CD14-positive monocyte (primary cell): ENCODE results near the gene DSCAML1. TPM values are rescaled to one million over a fixed set of nuclear protein-coding genes. Genes with fewer than 3 reads are reported as not detected.

Experiments
- DNase-seq, 3 donors: peaks; one replicate each; pipeline ENCODE4 v3.0.0-alpha.2; 2011 to 2022
- H2AFZ ChIP-seq: 2 replicates; pipeline ENCODE4 v1.6.0; 2012; ENCODE audit warnings: mild to moderate bottlenecking, low read depth, low read length, inconsistent platforms; ENCODE audit not compliant: insufficient read depth, poor library complexity, severe bottlenecking
- H3K27ac ChIP-seq, 2 donors: 1 replicate in 1 of 2; 2 replicates in 1 of 2; pipeline ENCODE4 v1.5.1; 2012 to 2013; ENCODE audit warnings: low read length in 2 of 2, control low read depth in 1 of 2, inconsistent platforms in 1 of 2, low read depth in 1 of 2, mild to moderate bottlenecking in 1 of 2
- H3K27me3 ChIP-seq, 2 donors: one replicate each; pipeline versions ENCODE4 v1.6.0 to v1.6.1; 2011 to 2013; ENCODE audit warnings: low read length in 2 of 2; ENCODE audit not compliant: control insufficient read depth in 2 of 2, insufficient read depth in 2 of 2
- H3K36me3 ChIP-seq, 2 donors: replicated peaks in 1 of 2; 1 replicate in 1 of 2; 2 replicates in 1 of 2; pipeline versions ENCODE4 v1.5.1 to v1.6.1; 2012 to 2013; ENCODE audit warnings: low read length in 2 of 2, control low read depth in 1 of 2, inconsistent platforms in 1 of 2, mild to moderate bottlenecking in 1 of 2; ENCODE audit not compliant: insufficient read depth in 2 of 2, control insufficient read depth in 1 of 2
- H3K4me1 ChIP-seq, 2 donors: 1 replicate in 1 of 2; 2 replicates in 1 of 2; pipeline versions ENCODE4 v1.5.1 to v1.6.1; 2012 to 2013; ENCODE audit warnings: low read length in 2 of 2, control low read depth in 1 of 2, inconsistent platforms in 1 of 2, mild to moderate bottlenecking in 1 of 2, moderate library complexity in 1 of 2; ENCODE audit not compliant: insufficient read depth in 2 of 2, control insufficient read depth in 1 of 2
- H3K4me2 ChIP-seq: replicated peaks from 2 replicates; pipeline ENCODE3; 2012; ENCODE audit warnings: low read length, moderate library complexity, mild to moderate bottlenecking; ENCODE audit not compliant: poor library complexity, severe bottlenecking; ENCODE audit errors: extremely low read depth
- H3K4me3 ChIP-seq, 3 experiments: fragments of 200-600 bp in 1 of 3; sonication (generic) in 1 of 3; replicated peaks in 1 of 3; 1 replicate in 2 of 3; 2 replicates in 1 of 3; pipeline ENCODE4 v1.5.1; 2011 to 2013; ENCODE audit warnings: low read length in 3 of 3, mild to moderate bottlenecking in 3 of 3, control low read depth in 2 of 3, low read depth in 2 of 3, inconsistent platforms in 1 of 3, moderate library complexity in 1 of 3
- H3K79me2 ChIP-seq: 2 replicates; pipeline ENCODE4 v1.6.0; 2012; ENCODE audit warnings: mild to moderate bottlenecking, control low read depth, inconsistent platforms, low read length, moderate library complexity; ENCODE audit not compliant: insufficient read depth
- H3K9ac ChIP-seq: 2 replicates; pipeline ENCODE4 v1.6.0; 2017; ENCODE audit warnings: low read length, mild to moderate bottlenecking; ENCODE audit not compliant: insufficient read depth, poor library complexity, severe bottlenecking
- H3K9me3 ChIP-seq, 2 donors: replicated peaks in 1 of 2; 1 replicate in 1 of 2; 2 replicates in 1 of 2; pipeline versions ENCODE4 v1.5.1 to v1.6.1; 2012 to 2013; ENCODE audit warnings: low read length in 2 of 2, control low read depth in 1 of 2; ENCODE audit not compliant: control insufficient read depth in 1 of 2, insufficient read depth in 1 of 2
- H4K20me1 ChIP-seq: 2 replicates; pipeline ENCODE4 v1.6.0; 2012; ENCODE audit warnings: mild to moderate bottlenecking, low read length, control low read depth, moderate library complexity; ENCODE audit not compliant: insufficient read depth
- H3K27ac Mint-ChIP-seq, 7 donors: one replicate each; pipeline ENCODE4 v1.8.0; 2020; ENCODE audit warnings: mild to moderate bottlenecking in 7 of 7, mixed read lengths in 7 of 7, moderate library complexity in 6 of 7, inconsistent platforms in 2 of 7
- H3K27me3 Mint-ChIP-seq, 3 donors: one replicate each; pipeline ENCODE4 v1.8.0; 2021 to 2022; ENCODE audit warnings: low read depth in 3 of 3, mild to moderate bottlenecking in 3 of 3, mixed read lengths in 3 of 3, moderate library complexity in 3 of 3, inconsistent platforms in 1 of 3
- H3K36me3 Mint-ChIP-seq, 2 donors: one replicate each; pipeline ENCODE4 v1.8.0; 2020; ENCODE audit warnings: mixed read lengths in 2 of 2, inconsistent platforms in 1 of 2, mild to moderate bottlenecking in 1 of 2
- H3K4me1 Mint-ChIP-seq: one replicate; pipeline ENCODE4 v1.8.0; 2020; ENCODE audit warnings: mild to moderate bottlenecking, mixed read lengths
- H3K4me3 Mint-ChIP-seq, 2 donors: one replicate each; pipeline ENCODE4 v1.8.0; 2020; ENCODE audit warnings: mild to moderate bottlenecking in 2 of 2, mixed read lengths in 2 of 2, moderate library complexity in 1 of 2
- H3K9me3 Mint-ChIP-seq, 7 donors: one replicate each; pipeline ENCODE4 v1.8.0; 2020 to 2022; ENCODE audit warnings: mixed read lengths in 7 of 7, mild to moderate bottlenecking in 6 of 7, moderate library complexity in 6 of 7, inconsistent platforms in 2 of 7
- CTCF ChIP-seq: fragments of 200-600 bp; IDR thresholded peaks from one replicate; pipeline ENCODE4 v1.8.0; 2022; ENCODE audit warnings: antibody characterized with exemption, mild to moderate bottlenecking
- WGBS: methylation state at CpG from one replicate; pipeline ENCODE4 v1.1.5; 2013; ENCODE audit warnings: missing lambda C conversion rate; ENCODE audit not compliant: insufficient coverage; 5-methylcytosine and 5-hydroxymethylcytosine counted together
- intact Hi-C, 2 donors: fragments of 100-400 bp; cut with micrococcal nuclease; formaldehyde crosslinking; loops; one replicate each; pipeline versions ENCODE4 v1.15.0 to v1.15.1; 2023
- polyA plus RNA-seq, 3 donors: library from polyadenylated mRNA; depleted of rRNA in 1 of 3; unstranded in 2 of 3; stranded (reverse) in 1 of 3; fragments of 300-500 nt in 2 of 3; fragments of >200 nt in 1 of 3; fragmentation: Illumina TruSeq in 2 of 3; gene quantifications; 1 replicate in 2 of 3; 2 replicates in 1 of 3; pipeline ENCODE4 v1.2.3, GENCODE V29; 2012 to 2021

DSCAML1 gene
- polyA plus RNA-seq, 3 donors, result not detected

- no peak overlapping the region for H3K27ac Mint-ChIP-seq
- Histone ChIP-seq H3K27me3 (peaks cover 19 to 38% of the 10 kb centered on the region in 2 donors), H3K4me3 (no peak overlapping the region), H3K9ac (no peak overlapping the region), H3K79me2 (no peaks in the 10 kb centered on the region), H4K20me1 (no peaks in the 10 kb centered on the region), H3K4me1 (no peaks in the 10 kb centered on the region), H3K27ac (no peak overlapping the region), H3K36me3 (no peaks in the 10 kb centered on the region), H3K9me3 (no peaks in the 10 kb centered on the region), H3K4me2 (no peak overlapping the region), H2AFZ (no peak overlapping the region)
- H3K4me1 Mint-ChIP-seq, result peaks cover 2% of the 10 kb centered on the region
- H3K27me3 Mint-ChIP-seq, result peaks cover 41 to 62% (median 50%) of the 10 kb centered on the region in 3 donors
- H3K9me3 Mint-ChIP-seq, result peaks cover 0 to 6% (median under 1%) of the 10 kb centered on the region in 7 donors
- no peak for DNase-seq
- no CpG with 5 or more reads among the region's 3 CpGs for WGBS
- intact Hi-C loops, result no loop called here
- H3K36me3 Mint-ChIP-seq, result peaks cover 0 to 2% of the 10 kb centered on the region in 2 donors
- H3K4me3 Mint-ChIP-seq, result no peak overlapping the region
- TF ChIP-seq CTCF, result no peak
Observed at GRCh38 chr11:117790279-117790678, 6.7 kb downstream of the DSCAML1 start.

DNA sequence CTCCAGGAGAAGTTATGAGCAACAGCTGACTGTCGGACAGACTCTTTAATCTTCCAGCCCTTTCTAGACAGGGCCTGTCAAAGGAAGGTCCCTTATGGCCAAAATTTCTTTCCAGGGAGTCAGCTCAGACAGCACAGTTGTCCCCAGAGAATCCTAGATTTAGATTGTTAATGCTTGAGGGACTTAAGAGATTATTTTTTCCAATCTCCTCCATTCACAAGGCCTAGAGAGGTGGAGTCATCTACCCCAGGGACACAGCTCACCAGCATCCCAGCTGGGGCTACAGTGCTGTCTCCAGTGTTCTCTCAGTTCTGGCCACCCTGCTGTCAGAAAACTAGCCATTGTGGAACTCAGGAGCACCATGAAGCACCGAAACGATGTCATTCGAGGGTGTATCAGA lies 7.8 kb downstream of the DSCAML1 start:
- H3K27ac ChIP-seq, result no peak overlapping the region
- TF ChIP-seq CTCF, result no peak
- H3K27me3 Mint-ChIP-seq, result peaks cover 35 to 56% (median 42%) of the 10 kb centered on the region in 3 donors
- no peak overlapping the region for H3K4me3 ChIP-seq
- H2AFZ ChIP-seq, result no peak overlapping the region
- H4K20me1 ChIP-seq, result no peaks in the 10 kb centered on the region
- H3K9me3 Mint-ChIP-seq, result peaks cover 0 to 4% (median 0%) of the 10 kb centered on the region in 7 donors
- intact Hi-C loops, result no loop called here
- H3K79me2 ChIP-seq, result no peaks in the 10 kb centered on the region
- no peak overlapping the region for H3K4me2 ChIP-seq
- WGBS, result 90% methylated on average over 4 of the region's 4 CpGs
- H3K36me3 ChIP-seq, result no peaks in the 10 kb centered on the region
- no peak for DNase-seq
- H3K4me1 ChIP-seq, result no peaks in the 10 kb centered on the region
- no peaks in the 10 kb centered on the region for H3K4me1 Mint-ChIP-seq
- H3K27ac Mint-ChIP-seq, result no peak overlapping the region
- no peak overlapping the region for H3K4me3 Mint-ChIP-seq
- no peak overlapping the region for H3K9ac ChIP-seq
- no peaks in the 10 kb centered on the region for H3K36me3 Mint-ChIP-seq
- H3K9me3 ChIP-seq, result no peaks in the 10 kb centered on the region
- H3K27me3 ChIP-seq, result peaks cover 9 to 32% of the 10 kb centered on the region in 2 donors
